Body of pancreas (tissue), 4 donors: ENCODE results near the gene AK5.

Source experiments
- POLR2A ChIP-seq, 3 donors: fragments of 450-650 bp; IDR thresholded peaks; one replicate each; pipeline ENCODE4 v1.6.1; 2016; ENCODE audit warnings: antibody characterized with exemption in 3 of 3, mild to moderate bottlenecking in 2 of 3
- TF ChIP-seq, protein P1 (sequence below), 7 experiments: fragments of 450-650 bp in 4 of 7; fragments of 200-600 bp in 3 of 7; sonication (generic) in 3 of 7; IDR thresholded peaks; one replicate each; pipeline ENCODE4 v1.5.1; 2016 to 2019; ENCODE audit warnings: antibody characterized with exemption in 7 of 7

DNA sequence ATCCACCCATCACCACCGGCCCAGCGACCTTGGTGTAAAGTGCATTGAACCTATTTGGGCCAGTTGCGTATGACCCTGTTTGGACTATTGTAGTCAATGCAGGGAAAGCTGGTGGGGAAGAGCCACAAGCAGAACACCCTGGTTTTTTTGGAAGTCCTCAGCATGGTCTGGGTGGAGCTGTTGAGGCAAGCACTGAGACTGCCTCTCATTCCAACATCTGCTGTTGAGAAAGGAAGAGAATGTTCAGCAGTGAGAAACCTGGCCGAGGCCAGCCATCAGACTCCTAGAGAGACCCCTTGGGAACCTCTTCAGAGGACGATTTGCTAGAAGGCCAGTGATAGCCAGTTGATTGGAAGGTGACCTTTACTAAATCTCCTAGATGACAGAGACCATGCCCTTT is 217.6 kb downstream of the AK5 start:
- TF ChIP-seq, protein P1, sequence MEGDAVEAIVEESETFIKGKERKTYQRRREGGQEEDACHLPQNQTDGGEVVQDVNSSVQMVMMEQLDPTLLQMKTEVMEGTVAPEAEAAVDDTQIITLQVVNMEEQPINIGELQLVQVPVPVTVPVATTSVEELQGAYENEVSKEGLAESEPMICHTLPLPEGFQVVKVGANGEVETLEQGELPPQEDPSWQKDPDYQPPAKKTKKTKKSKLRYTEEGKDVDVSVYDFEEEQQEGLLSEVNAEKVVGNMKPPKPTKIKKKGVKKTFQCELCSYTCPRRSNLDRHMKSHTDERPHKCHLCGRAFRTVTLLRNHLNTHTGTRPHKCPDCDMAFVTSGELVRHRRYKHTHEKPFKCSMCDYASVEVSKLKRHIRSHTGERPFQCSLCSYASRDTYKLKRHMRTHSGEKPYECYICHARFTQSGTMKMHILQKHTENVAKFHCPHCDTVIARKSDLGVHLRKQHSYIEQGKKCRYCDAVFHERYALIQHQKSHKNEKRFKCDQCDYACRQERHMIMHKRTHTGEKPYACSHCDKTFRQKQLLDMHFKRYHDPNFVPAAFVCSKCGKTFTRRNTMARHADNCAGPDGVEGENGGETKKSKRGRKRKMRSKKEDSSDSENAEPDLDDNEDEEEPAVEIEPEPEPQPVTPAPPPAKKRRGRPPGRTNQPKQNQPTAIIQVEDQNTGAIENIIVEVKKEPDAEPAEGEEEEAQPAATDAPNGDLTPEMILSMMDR (IDR thresholded peaks at IDR 0.05), result no peak
- no peak for TF ChIP-seq POLR2A (IDR thresholded peaks at IDR 0.05)
